ENCODE results near the gene PRR22.
A peak's percentile ranks its signal among the peaks of the same experiment; 100 is the strongest.

The PRR22 gene

GRCh38 chr19:5803752-5804515, 19.4 kb upstream of the PRR22 start:
- H3K4me3 ChIP-seq (ENCODE audit: low read length) = peak overlapping the region; percentile 60
- H3F3A ChIP-seq (ENCODE audit: insufficient read depth, low read length) = 0 out of 2 replicates have a peak, but pooled peaks cover 6% of the 10 kb centered on the region
- H3K27ac ChIP-seq (ENCODE audit: low read length) = no peak overlapping the region
- peak overlapping the region; percentile 52; the same call in 1 of the 2 replicates for H3K9ac ChIP-seq (ENCODE audit: low read length)
- H3K27me3 ChIP-seq (replicated peaks; ENCODE audit: insufficient read depth, low read length) = peaks cover 30% of the 10 kb centered on the region
- H3K79me2 ChIP-seq (ENCODE audit: low read length) = peaks cover 4% of the 10 kb centered on the region; the same call in 1 of the 2 replicates
- DNase-seq = peak; percentile 94
- no peak for TF ChIP-seq EZH2 (optimal IDR thresholded peaks at IDR 0.05; ENCODE audit: low read depth, low read length)
- TF ChIP-seq CTCF (IDR thresholded peaks at IDR 0.05; ENCODE audit: low read length) = peak; percentile 99
- no peak for TF ChIP-seq EZH2phosphoT487 (IDR thresholded peaks at IDR 0.05; ENCODE audit: low read length)
- H3K9me3 ChIP-seq (replicated peaks; ENCODE audit: insufficient read depth, low read length) = no peaks in the 10 kb centered on the region
- H3K36me3 ChIP-seq (replicated peaks; ENCODE audit: insufficient read depth, low read length) = no peaks in the 10 kb centered on the region
- H3K9me2 ChIP-seq (replicated peaks; ENCODE audit: insufficient read depth, low read length) = no peaks in the 10 kb centered on the region
- H3K4me2 ChIP-seq (ENCODE audit: low read depth, low read length) = peak overlapping the region; percentile 98
- H4K20me1 ChIP-seq (ENCODE audit: insufficient read depth, low read length) = no peaks in the 10 kb centered on the region; the same call in 1 of the 2 replicates
- H3K4me1 ChIP-seq (ENCODE audit: low read length) = peaks cover 8% of the 10 kb centered on the region; the same call in 1 of the 2 replicates
- H2AFZ ChIP-seq (ENCODE audit: low read length) = peak overlapping the region; percentile 97

GRCh38 chr19:5803441-5803751, 18.9 kb upstream of the PRR22 start:
- TF ChIP-seq EZH2phosphoT487 (IDR thresholded peaks at IDR 0.05; ENCODE audit: low read length) (no peak), CTCF (IDR thresholded peaks at IDR 0.05; ENCODE audit: low read length) (no peak), EZH2 (optimal IDR thresholded peaks at IDR 0.05; ENCODE audit: low read depth, low read length) (no peak)
- Histone ChIP-seq H3K9ac (ENCODE audit: low read length) (peak overlapping the region; percentile 52; the same call in 1 of the 2 replicates), H3K4me3 (ENCODE audit: low read length) (peak overlapping the region; percentile 60), H3K9me2 (replicated peaks; ENCODE audit: insufficient read depth, low read length) (no peaks in the 10 kb centered on the region), H3K9me3 (replicated peaks; ENCODE audit: insufficient read depth, low read length) (no peaks in the 10 kb centered on the region), H3K36me3 (replicated peaks; ENCODE audit: insufficient read depth, low read length) (no peaks in the 10 kb centered on the region), H3K79me2 (ENCODE audit: low read length) (peaks cover 4% of the 10 kb centered on the region; the same call in 1 of the 2 replicates), H3K27me3 (replicated peaks; ENCODE audit: insufficient read depth, low read length) (peaks cover 35% of the 10 kb centered on the region), H3K27ac (ENCODE audit: low read length) (no peak overlapping the region), H3F3A (ENCODE audit: insufficient read depth, low read length) (0 out of 2 replicates have a peak, but pooled peaks cover 6% of the 10 kb centered on the region), H2AFZ (ENCODE audit: low read length) (peak overlapping the region; percentile 97), H4K20me1 (ENCODE audit: insufficient read depth, low read length) (no peaks in the 10 kb centered on the region; the same call in 1 of the 2 replicates), H3K4me2 (ENCODE audit: low read depth, low read length) (peak overlapping the region; percentile 98), H3K4me1 (ENCODE audit: low read length) (peaks cover 8% of the 10 kb centered on the region; the same call in 1 of the 2 replicates)
- no peak for DNase-seq

- Histone ChIP-seq H3K9me2 (replicated peaks; ENCODE audit: insufficient read depth, low read length) (no peaks in the 10 kb centered on the region), H3K4me1 (ENCODE audit: low read length) (peaks cover 8% of the 10 kb centered on the region; the same call in 1 of the 2 replicates), H3F3A (ENCODE audit: insufficient read depth, low read length) (0 out of 2 replicates have a peak, but pooled peaks cover 6% of the 10 kb centered on the region), H3K36me3 (replicated peaks; ENCODE audit: insufficient read depth, low read length) (no peaks in the 10 kb centered on the region), H2AFZ (ENCODE audit: low read length) (no peak overlapping the region), H3K4me2 (ENCODE audit: low read depth, low read length) (no peak overlapping the region), H3K27ac (ENCODE audit: low read length) (no peak overlapping the region), H3K4me3 (ENCODE audit: low read length) (no peak overlapping the region), H3K9ac (ENCODE audit: low read length) (no peak overlapping the region), H3K9me3 (replicated peaks; ENCODE audit: insufficient read depth, low read length) (no peaks in the 10 kb centered on the region), H3K27me3 (replicated peaks; ENCODE audit: insufficient read depth, low read length) (peaks cover 40% of the 10 kb centered on the region), H4K20me1 (ENCODE audit: insufficient read depth, low read length) (no peaks in the 10 kb centered on the region; the same call in 1 of the 2 replicates), H3K79me2 (ENCODE audit: low read length) (peaks cover 4% of the 10 kb centered on the region; the same call in 1 of the 2 replicates)
- TF ChIP-seq EZH2 (optimal IDR thresholded peaks at IDR 0.05; ENCODE audit: low read depth, low read length) (no peak), CTCF (IDR thresholded peaks at IDR 0.05; ENCODE audit: low read length) (no peak), EZH2phosphoT487 (IDR thresholded peaks at IDR 0.05; ENCODE audit: low read length) (no peak)
- no peak for DNase-seq
Observed at GRCh38 chr19:5801796-5802619, 17.5 kb upstream of the PRR22 start.
